ENCODE data around the gene POU2F3.

POU2F3 gene

DNA sequence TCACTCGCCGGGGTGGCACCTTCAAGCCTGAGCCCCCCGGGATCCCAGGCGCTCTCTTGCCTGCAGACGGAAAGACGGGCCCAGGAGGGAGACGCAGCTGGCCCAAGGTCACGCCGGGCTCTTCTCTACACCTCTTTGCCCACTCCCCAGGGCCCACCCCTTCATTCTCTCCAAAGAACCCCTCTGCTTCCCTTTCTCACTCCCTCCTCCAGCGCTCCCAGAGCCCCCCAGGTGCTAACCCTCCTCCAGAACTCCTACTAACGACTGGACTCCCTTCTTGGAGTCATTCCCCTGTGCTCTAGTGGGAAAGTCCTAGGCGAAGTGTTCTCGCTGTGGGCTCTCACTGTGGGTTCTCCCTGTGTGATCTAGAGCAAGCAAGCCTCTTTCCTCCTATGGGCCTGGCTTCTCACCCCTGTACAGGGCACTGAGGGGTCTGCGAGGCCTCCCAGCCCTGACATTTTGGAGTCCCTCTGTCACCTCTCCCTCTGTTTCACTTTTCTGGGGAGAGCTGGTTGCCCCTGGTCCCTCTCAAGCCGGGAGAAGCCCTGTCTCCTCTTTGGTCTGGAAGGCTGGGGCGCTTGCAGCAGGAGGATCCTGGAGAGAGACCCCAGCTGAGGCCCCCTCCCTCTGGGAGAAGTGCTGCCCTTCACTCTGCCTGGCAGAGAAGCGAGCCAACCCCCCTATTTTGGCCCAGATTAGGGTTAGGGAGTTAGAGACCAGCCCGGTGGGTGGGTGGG lies 28.2 kb upstream of the POU2F3 start:
- DNase-seq: no peak

DNA sequence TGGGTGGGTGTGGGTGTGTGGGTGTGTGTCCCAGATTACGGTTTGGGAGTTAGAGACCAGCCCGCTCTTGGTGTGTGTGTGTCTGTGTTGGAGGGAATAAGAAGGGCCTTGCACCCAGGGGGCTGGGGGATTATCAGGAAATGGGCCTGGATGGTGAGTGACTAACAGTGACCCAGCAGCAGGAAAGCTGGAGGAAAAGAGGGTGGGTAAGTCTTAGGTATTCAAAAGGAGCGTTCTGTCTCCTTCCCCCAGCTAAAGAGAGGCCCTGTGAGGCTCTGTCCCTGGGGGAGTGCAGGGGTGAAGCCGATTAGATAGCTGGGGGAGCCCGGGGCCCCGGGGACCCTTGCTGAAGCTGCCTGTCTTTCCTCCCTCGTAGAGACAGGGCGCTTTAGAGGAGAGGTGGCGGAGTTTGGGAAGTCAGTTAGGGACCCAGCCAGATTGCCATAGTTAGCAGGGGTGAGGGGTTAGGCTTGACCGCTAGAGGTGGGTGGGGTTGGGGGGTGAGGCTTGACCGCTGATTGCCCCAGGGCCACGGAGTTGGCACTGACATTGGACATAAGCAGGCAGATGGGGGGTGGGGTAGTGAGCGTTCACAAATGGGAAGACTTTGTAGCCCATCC lies 27.6 kb upstream of the POU2F3 start:
- DNase-seq: no peak

DNA sequence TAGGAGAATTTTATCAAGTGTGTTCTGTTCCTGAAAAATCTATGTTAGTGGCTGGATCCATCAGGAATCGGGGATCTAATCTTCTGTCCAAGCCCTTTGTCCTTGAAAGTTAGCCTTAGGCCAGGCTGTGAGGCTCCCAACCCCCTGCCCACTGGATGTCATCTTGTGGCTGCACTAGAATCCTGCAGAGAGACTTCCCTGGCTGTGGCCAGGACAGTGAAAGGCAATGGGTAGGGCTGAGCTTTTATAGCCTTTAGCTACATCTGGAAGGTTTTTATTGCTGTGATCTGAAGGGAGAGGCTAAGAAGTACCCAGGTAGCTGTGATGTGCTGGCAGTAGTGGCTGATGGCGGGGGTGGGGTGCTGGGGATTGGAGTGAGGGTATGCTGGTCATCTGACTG lies 27.0 kb upstream of the POU2F3 start:
- no peak for DNase-seq

GRCh38 chr11:120214581-120214980 lies 25.4 kb upstream of the POU2F3 start:
- DNase-seq: no peak

- no peak for DNase-seq
These were observed 24.3 kb upstream of the POU2F3 start for GRCh38 chr11:120215634-120216033.

- no peak for DNase-seq
These were observed 23.4 kb upstream of the POU2F3 start for GRCh38 chr11:120216426-120217102.

DNA sequence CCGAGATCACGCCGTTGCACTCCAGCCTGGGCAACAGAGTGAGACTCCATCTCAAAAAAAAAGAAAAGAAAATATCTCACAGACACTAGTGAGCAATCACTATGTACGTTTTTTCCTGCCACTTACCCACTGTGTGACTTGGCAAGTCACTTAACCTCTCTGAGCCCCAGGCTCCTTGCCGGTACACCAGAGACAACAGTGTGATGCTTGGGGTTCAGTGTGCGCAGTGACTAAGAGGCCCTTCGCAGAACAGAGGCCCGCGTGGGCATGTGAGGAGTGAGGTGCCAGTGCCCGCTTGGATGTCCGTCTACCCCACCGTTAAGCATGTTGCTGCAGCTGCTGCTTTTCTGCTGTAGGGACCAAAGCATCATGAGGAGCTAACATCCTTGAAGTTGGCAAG lies 22.4 kb upstream of the POU2F3 start:
- no peak for DNase-seq

DNA sequence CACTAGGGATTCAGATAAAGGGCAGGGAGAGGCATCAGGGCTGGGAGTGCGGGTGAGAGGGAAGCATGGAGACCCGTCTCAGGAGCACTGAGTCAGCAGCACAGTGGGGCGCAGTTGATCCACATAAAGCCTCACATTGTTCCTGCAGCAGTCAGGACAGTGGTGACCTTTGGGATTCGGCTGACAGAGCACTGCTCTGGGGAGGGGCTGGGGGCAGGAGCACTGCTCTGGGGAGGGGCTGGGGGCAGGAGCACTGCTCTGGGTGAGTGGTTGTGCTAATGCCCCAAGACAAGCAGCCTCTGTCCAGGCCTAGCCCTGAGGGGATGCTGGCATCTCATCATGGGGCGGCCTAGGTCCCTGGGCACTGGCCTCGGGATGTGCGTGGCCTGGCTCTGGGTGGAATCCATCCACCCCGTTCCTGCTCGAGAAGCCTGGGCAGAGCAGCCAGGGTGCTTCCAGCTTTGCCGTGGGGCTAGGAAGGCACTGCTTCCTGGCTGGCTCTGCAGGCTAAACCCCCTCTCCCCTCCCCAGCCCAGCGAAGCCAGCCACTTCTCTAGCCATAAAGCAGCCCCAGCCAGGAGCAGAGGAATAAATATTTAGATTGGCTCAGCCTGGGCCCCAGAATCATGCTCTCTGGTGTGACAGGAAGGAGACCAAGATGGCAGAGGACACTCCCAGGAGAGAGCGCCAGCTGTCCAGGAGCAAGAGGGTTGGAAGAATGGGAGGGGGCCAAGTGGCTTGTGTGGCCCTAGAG lies 21.8 kb upstream of the POU2F3 start:
- no peak for DNase-seq

DNA sequence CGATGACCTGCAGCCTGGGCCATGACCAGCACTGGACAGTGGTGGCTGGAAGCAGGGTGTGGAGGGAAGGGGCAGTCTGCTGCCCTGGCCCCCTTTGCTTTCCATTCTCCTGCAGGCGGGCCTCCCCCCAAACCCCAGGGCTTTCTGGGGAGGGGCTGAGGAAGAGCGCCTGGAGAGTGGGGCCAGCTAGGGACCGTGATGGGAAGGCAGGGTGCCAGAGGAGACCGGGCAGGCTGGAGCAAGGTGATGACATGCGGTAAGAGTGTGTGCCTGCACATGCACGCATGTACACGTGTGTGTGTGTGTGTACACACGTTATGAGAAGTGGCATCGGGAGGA lies 21.3 kb upstream of the POU2F3 start:
- DNase-seq: no peak

DNA sequence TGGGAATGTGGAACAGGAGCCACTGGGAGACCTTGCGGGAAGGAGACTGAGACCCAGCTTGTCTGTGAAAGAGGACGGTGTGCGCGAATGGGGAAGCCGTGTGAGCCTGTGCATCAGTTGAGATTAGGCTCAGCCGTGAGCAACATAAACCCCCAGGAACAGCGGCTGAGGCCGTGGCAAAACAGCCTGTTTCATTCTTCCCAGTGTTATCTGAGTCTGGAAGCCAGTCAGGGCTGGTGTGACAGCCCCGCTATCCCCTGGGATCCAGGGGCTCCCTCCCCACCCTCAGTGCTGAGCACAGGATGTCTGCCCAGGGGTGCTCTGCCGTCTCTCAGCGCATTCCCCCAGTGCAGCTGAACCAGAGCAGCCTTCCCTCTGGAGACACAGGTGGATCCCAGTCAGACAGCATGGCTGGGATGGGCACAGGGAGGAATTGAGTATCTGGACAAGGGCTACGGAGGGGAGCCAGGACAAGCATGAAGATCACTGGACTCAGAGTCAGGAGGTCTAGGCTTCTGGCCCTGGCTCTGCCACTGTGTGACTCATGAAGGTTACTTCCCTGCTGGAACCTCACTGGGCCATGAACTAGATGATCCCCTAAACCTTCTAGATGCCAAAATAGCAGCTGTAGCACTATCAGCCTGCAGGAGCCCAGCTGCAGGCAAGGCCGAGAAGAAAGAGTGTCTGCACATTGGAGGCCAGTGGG lies 20.6 kb upstream of the POU2F3 start:
- no peak for DNase-seq

DNA sequence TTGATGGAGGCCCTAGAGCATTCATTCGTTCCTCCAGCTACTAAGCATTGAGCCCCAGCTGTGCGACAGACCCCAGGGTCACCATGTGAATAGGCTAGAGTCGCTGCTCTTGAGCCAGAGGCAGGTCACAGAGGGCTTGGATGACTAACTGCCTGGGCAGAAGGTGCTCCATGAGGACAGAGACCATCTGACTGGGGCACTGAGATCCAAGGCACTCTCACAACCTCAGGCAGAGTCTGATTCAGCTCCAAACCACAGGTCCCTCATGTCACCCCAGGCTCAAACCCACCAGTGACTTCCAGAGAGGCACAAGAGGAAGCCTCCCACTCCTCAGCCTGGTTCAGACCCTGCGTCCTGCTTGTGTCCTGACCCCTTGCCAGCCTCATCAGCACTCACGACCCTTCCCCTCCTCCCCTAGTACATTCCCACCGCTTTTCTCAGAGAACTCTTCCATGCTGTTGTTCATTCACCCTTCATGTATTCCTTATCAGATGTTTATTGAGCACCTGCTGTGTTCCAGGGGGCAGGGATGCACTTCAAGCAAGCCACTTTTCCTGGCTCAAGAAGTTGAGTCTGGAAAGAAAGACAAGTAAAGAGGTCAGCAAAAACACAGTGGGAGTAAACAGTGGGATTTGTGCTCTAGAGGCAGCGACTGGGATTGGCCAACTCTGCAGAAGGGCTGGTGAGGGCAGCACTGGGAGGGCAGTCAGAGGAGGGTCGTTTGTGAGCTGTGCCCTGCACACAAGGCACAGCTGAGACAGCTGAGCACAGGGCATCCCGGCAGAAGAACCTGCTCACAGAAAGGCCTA lies 19.8 kb upstream of the POU2F3 start:
- DNase-seq: no peak

- no peak for DNase-seq
These were observed 19.2 kb upstream of the POU2F3 start for GRCh38 chr11:120220747-120221037.

- DNase-seq: no peak
These were observed 18.7 kb upstream of the POU2F3 start for GRCh38 chr11:120221115-120221752.

DNA sequence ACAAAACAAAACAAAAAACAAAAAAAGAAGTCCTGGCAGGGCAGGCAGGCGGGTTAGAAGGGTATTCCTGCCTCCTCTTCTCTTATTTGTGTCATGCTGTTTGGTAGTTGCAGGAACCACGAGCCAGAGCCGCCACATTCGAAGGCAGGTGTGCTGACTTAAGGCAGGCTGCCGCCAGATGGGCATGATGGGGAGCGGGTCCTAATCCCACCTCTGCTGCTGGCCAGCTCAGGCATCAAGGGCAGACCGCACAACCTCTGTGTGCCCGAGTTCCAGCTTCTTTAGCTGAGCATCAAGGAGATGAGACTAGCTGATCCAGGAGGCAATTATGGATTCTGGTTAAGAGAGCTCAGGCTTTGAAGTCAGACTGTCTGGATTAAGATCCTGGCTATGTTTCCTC lies 17.0 kb upstream of the POU2F3 start:
- DNase-seq: no peak

GRCh38 chr11:120223793-120224192 lies 16.1 kb upstream of the POU2F3 start:
- no peak for DNase-seq

DNA sequence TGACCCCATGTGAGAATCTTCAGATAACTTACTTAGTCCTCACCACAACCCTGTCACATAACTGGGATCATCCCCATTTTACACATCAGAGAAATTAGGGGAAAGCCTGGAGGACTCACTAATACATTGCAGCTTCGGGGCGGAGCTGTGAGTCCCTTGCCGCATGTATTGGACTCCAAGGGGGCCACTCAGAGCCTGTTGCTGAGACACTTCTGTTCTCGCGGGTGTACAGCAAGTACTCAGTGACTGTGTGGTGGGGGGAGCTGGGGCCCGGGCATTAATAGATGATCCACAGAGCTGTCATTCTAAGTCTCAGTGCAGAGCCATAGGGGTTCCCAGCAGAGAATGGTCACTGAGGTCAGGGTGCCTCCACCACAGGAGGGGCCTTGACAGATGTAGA lies 15.6 kb upstream of the POU2F3 start:
- DNase-seq: no peak

DNA sequence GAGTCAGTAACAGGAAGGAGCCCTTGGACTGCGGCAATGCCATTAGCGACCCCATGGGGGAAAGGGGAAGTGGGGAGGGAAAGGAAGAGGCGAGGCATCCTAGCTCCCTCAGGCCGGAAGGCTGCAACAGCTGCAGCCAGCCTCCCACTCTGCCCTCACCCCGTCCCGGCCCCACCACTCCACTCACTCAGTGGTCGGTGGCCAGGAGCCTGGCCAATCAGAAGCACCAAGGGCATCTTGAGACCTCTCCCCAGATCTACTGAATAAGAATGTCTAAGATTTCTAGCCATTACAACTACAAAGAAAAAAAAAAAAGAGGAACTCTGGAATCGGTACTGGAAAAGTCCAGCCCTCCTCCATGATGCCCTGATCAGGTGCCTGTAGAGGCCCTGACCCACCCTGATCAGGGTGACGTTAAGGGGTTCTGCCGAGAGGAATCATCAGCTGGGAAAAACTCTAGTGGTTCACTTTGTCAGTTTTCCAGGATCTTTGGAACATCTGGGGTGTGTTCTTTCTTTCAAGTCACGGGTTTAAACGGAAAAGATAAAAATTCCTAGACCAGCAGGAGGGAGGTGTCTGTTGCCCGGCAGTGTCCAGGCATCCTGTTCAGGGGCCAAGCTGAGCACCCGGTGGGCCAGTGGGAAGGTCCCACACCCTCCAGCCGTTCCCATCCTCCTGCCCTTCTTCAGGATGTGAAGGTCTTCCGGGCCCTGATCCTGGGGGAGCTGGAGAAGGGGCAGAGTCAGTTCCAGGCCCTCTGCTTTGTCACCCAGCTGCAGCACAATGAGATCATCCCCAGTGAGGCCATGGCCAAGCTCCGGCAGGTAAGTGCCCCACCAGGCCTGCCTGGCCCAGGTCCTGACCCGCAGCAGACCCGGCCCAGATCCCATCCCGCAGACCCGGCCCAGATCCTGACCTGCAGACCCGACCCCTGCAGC lies 14.7 kb upstream of the POU2F3 start:
- no peak for DNase-seq

- no peak for DNase-seq
These were observed 13.7 kb upstream of the POU2F3 start for GRCh38 chr11:120226242-120226641.

- DNase-seq: no peak
These were observed 13.2 kb upstream of the POU2F3 start for GRCh38 chr11:120226714-120227113.

DNA sequence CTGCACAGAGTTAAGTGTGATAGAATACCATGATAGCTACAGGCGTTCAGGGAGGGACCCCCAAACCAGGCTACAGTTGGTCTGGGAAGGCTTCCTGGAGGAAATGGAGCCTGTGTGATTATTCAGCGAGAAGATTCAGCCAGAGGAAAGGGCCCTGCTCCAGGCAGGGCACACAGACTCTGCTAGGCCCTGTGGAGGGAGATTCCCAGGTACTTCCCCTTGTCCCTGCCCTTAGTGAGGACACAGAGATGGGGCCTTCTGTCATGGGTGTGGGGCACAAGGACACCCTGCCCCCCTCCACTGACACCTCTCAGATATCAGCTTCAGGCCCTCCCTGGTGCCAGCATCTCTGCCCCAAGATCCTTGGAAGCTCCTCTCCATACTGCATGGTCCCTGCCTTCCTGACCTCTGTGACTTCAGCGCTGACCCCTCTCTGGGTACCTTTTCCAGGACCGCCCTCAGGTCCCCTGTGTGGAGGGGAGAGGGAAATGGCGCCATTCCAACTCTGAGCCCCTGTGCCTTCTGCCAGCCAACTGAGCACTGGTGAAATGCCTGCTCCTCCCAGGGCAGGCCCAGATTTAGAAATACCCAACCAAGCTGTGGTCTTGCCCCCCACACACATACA lies 12.6 kb upstream of the POU2F3 start:
- DNase-seq: no peak
